Gastroesophageal sphincter (tissue), 3 donors: ENCODE measurements around the gene FTSJ1.
"Not testable (repeated sequence)": the region's sequence is repeated elsewhere in the genome, so short reads cannot be mapped to it uniquely, and the experiment has no call there.

ENCODE experiments used
- POLR2A ChIP-seq, 2 donors: fragments of 450-650 bp; IDR thresholded peaks; one replicate each; pipeline ENCODE4 v1.6.1; 2017; ENCODE audit warnings: antibody characterized with exemption in 2 of 2, mild to moderate bottlenecking in 2 of 2, moderate library complexity in 1 of 2
- TF ChIP-seq, protein P1 (sequence below), 4 experiments: fragments of 200-600 bp in 2 of 4; fragments of 450-650 bp in 2 of 4; sonication (generic) in 1 of 4; IDR thresholded peaks; one replicate each; pipeline ENCODE4 v1.5.1; 2017 to 2019; ENCODE audit warnings: antibody characterized with exemption in 4 of 4, mild to moderate bottlenecking in 2 of 4, moderate library complexity in 2 of 4

DNA sequence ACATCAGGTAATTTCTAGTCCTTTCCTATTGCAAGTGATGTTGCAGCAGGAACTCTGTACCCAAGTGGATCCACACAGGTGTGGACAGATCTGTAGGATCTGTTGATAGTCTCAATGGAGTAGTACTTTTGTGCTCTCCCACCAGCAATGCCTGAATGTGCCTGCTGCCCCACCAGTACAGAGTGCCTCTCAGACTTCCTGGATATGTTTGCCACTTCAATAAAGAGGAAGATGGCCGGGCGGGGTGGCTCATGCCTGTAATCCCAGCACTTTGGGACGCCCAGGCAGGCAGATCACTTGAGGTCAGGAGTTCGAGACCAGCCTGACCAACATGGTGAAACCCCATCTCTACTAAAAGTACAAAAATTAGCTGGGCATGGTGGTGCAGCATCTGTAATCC is 43.5 kb downstream of the FTSJ1 start:
- TF ChIP-seq, protein P1, sequence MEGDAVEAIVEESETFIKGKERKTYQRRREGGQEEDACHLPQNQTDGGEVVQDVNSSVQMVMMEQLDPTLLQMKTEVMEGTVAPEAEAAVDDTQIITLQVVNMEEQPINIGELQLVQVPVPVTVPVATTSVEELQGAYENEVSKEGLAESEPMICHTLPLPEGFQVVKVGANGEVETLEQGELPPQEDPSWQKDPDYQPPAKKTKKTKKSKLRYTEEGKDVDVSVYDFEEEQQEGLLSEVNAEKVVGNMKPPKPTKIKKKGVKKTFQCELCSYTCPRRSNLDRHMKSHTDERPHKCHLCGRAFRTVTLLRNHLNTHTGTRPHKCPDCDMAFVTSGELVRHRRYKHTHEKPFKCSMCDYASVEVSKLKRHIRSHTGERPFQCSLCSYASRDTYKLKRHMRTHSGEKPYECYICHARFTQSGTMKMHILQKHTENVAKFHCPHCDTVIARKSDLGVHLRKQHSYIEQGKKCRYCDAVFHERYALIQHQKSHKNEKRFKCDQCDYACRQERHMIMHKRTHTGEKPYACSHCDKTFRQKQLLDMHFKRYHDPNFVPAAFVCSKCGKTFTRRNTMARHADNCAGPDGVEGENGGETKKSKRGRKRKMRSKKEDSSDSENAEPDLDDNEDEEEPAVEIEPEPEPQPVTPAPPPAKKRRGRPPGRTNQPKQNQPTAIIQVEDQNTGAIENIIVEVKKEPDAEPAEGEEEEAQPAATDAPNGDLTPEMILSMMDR (IDR thresholded peaks at IDR 0.05): not testable (repeated sequence)
- TF ChIP-seq POLR2A (IDR thresholded peaks at IDR 0.05): not testable (repeated sequence)
